GM12801 (cell line): Measurements from ENCODE around the gene FAM171A2.

Source experiments
- CTCF ChIP-seq: IDR thresholded peaks from one replicate; pipeline ENCODE4 v1.5.1; 2011; ENCODE audit warnings: control low read depth; ENCODE audit not compliant: insufficient read length; ENCODE audit errors: extremely low read depth

Gene FAM171A2

GRCh38 chr17:44349553-44350070, 14.0 kb downstream of the FAM171A2 start:
- TF ChIP-seq CTCF, result no peak

GRCh38 chr17:44348988-44349364, 14.7 kb downstream of the FAM171A2 start:
- TF ChIP-seq CTCF, result no peak

- no peak for TF ChIP-seq CTCF
These were observed 15.2 kb downstream of the FAM171A2 start for GRCh38 chr17:44348234-44348987.

- no peak for TF ChIP-seq CTCF
These were observed 17.4 kb downstream of the FAM171A2 start for GRCh38 chr17:44346064-44346844.

- TF ChIP-seq CTCF, result no peak
These were observed 18.1 kb downstream of the FAM171A2 start for GRCh38 chr17:44345454-44346026.

GRCh38 chr17:44344939-44345453, 18.7 kb downstream of the FAM171A2 start, which contains the start of gene GRN:
GRN (plus strand) TSS chr17:44345302; CDS start chr17:44349165, 3,863 bp downstream.
- TF ChIP-seq CTCF, result no peak
